Measurements from ENCODE around the gene P2RY2.

DNA sequence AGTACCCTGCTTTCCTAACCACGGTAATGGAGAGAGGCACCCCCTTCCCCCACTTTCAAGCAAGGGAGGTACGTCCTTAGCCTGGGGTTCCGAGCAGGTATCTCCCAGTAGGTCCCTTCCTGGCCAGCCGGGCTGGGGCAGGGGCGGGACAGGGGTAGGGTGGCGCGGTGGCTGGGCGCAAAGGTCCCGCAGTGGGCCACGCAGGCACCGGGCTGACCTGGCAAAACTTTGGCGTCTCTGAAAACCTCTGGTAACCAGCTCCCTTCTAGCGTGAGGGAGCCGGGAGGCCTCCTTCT, 323 bp upstream of the P2RY2 start:
- TF ChIP-seq EZH2 (IDR thresholded peaks at IDR 0.05; ENCODE audit: borderline replicate concordance, low read length) = no peak
- TF ChIP-seq, protein P1, sequence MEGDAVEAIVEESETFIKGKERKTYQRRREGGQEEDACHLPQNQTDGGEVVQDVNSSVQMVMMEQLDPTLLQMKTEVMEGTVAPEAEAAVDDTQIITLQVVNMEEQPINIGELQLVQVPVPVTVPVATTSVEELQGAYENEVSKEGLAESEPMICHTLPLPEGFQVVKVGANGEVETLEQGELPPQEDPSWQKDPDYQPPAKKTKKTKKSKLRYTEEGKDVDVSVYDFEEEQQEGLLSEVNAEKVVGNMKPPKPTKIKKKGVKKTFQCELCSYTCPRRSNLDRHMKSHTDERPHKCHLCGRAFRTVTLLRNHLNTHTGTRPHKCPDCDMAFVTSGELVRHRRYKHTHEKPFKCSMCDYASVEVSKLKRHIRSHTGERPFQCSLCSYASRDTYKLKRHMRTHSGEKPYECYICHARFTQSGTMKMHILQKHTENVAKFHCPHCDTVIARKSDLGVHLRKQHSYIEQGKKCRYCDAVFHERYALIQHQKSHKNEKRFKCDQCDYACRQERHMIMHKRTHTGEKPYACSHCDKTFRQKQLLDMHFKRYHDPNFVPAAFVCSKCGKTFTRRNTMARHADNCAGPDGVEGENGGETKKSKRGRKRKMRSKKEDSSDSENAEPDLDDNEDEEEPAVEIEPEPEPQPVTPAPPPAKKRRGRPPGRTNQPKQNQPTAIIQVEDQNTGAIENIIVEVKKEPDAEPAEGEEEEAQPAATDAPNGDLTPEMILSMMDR (conservative IDR thresholded peaks at IDR 0.05 in 1 of 2, IDR thresholded peaks at IDR 0.05 in 1 of 2; ENCODE audit: extremely low read depth in 1 of 2, insufficient read depth in 1 of 2, low read depth in 1 of 2, low read length in 2 of 2) = no peak
